DMS53 treated with DMSO at 0.1 percent for 48 hours (cell line): ENCODE data around the gene VDAC2.

Source experiments
- DNase-seq: peaks from one replicate; lab custom pipeline; 2025; ENCODE audit not compliant: unreplicated experiment; lab: John Stamatoyannopoulos, UW

Gene VDAC2

DNA sequence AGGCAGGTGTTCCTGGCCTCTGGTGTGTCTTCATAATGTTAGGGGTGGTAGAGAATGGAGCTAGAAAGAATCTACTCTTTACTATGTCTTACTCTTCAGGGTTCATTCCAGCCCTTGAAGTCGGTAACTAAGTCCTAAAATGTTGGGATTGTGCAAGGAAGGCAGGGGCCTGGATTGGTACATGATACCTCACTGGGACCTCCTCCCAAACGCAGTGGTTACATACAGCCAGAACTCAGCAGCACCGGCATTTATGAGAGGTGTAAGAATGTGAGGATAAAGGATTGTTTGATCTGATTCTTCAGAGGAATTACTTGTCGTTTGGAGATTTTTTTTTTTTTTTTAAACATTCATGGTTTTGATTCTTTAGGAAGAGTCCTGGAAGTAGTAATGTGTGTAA is 18.2 kb downstream of the VDAC2 start:
- DNase-seq = no peak

DNA sequence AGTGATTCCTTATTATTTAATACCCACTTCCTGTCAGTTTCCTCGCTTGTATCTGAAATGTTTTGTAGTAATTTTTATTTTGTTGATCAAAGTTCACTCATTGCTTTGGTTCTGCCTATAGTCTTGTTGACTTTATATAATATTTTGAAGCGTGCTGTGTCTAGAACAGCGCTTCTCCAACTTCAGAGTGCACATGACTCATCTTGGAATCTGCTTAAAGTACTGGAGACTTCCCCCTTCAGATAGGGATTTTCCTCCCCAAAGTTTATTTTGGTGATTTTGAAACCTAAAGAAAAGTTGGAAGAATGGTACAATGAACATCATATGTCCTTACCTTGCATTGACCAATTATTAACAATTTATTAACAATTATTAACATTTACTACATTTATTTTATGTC is 19.4 kb downstream of the VDAC2 start:
- no peak for DNase-seq

DNA sequence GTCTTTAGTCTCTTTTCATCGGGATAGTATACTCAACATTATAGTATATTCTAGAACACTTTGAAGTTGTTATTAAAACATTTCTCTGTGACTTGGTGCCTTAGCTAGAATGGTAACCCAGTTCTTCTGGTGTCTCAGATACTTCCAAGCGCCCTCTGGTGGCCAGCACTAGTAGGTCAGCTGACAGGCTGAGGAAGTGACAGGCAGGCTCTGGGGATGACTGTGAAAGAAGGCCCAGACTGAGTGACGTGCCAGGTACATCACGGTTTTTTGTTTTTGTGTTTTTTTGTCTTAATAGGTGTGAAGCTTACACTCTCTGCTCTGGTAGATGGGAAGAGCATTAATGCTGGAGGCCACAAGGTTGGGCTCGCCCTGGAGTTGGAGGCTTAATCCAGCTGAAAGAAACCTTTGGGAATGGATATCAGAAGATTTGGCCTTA is 20.0 kb downstream of the VDAC2 start:
- peak; percentile 74 for DNase-seq

DNA sequence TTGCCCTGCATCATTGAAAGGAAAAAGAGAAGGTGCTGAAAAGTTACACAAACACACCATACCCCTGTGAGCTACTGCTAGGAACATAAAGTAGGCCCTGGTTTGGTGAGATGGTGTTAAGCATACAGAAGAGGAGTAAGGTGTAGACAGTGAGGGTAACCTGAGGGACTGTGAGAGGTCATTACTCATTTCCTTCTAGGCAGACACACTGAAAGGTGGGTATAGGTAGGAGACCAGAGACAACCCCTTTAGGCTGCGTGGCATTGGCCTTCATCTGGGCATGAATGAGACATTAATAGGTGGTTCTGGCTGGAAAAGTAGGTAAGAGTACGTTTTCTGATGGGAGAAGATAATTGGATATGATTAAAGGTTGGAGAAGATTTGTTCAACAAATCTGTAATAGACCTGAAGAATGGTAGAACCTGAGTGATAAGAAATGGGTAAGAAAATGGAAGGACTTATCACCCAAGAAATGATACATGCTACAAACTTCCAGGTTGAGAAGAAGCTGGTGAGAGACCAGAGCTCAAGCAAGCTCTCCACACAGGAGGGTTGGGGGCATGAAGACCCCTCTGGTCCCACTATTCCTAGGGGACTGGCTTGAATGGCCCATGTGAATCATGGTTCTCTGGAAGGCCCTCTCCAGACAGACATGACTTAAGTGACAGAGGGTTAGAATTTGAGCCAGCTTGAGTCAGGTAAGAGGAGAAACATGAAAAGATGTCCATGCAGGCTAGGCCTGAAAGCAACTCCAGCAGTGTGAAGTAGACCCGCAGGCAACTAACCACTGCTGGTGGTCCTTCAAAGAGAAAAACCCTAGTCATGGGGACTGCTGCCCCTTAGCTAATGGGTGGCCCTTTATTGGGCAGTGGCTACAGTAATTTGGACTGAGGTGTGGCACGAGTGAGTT is 21.3 kb downstream of the VDAC2 start:
- no peak for DNase-seq

DNA sequence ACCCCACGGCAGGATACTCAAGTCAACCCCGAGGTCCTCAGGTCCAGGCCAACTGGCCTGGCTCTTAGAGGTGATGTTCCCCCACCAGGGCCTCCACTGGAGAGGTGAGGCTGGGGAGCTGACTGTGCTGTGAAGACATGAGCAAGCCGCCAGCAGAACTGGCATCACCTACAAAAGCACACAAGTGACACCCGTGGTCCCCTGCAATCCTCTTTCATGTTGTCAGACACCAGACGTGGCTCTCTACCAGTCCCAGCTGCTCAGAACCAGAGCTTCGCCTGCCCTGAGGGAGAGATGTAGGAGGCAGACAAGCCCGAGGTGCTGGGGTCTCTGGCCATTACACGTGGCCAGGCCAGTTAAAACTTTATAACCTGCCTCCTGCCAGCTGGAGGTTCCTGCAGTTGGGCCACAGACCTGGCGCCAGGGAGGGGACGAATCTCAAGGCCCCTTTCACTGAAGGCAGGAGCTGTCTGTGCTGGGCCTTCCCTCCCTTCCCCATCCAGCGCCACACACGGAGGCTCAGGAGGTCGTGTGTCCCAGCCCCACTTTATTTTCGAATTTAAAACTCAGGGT is 22.9 kb downstream of the VDAC2 start:
- no peak for DNase-seq

DNA sequence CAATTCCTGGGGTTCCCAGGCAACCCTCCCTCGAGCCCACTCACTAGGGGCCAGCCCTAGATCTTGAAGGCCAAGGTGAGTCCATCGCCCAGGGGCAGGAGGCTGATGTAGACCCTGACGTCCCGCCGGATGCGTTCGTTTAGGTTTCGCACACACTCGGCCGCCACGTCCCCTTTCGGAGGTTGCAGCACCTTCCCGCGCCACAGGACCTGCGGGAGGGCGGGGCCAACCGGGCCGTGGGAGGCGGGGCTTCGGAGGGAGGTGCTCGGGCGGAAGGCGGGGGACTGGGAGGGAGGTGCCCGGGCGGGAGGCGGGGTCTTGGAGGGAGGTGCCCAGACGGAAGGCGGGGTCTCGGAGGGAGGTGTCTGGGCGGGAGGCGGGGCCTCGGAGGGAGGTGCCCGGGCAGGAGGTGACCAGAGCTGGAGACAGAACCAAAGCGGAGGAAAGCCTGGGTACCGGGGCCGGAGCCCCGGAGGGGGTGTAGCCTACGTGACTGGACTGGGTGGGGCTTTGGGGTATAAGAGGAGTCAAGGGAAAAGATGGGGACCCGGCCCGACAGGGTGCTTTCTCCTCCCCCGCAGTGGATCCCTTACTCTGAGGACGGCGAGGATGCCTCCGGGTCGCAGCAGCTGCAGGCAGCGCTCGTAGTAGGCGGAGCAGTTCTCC is 23.6 kb downstream of the VDAC2 start:
- peak; percentile 77 for DNase-seq

DNA sequence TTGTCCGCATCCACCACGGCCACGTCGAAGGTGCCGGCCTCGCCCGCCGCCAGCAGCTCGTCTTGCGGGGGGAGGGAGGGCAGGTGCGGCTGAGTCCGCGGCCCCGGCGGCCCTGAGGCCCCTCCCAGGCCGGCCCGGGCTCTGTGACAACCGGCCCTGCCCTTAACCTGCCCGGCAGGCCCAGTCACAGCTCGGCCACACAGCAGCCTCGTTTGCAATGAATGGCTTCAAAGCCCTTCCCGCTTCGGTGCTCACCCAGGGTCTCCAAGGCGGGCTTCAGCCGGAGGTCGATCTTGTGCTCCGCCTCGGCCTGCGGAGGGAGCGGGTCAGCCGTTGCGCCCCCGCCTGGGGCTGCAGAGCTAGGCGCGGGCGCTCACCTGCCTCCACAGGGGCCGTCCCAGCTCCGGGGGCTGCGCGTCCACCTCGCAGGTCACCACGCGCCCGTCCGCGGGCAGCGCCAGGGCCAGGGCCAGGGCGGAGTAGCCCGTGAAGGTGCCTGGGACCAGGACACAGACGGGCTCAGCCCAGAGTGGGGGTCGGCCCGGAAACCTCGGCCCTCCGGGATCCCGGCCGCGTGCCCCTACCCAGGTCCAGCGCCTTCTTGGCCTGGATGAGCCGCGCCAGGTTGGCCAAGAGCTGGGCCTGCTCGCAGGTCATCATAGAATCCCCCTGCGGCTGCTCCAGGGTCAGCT is 24.2 kb downstream of the VDAC2 start:
- DNase-seq = peak; percentile 76

DNA sequence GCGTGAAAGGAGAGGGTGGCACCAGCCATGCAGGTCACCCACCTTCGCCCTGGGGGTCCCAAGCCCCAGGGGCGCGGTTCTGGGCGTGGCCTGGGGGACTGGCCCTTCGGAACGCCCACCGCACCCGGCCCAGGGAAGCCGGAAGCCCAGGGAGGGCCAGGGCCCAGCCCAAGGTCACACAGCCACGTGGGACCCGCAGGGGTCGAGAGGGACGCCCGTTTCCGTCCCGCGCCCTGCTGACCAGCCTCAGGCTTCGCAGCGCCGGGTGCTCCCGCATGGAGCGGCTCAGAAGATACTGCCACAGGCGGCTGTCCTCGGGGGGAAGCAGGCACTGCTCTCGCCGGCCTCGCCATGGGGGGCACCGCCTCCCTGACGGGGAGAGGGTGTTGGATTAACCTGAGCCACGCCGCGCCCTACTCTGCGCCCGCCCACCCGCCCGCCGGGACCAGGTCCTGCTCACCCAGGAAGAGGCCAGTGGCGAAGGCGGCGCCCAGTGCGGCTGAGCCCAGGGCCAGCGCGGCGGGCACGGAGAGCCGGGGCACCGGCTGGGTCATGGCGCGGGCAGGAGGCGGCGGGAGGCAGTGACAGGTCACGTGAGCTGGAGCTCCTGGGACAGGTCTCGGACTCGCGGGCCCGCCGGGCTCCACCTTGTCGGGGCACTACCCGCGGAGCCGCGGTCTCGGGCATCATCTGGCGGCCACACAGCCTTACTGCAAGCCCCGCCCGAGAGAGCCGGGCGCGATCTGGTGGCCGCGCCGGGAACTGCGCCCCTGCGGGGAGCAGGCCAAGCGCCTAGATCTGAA is 25.0 kb downstream of the VDAC2 start, which contains the start of gene COMTD1:
TSS of gene COMTD1 (minus strand) at position 583 of the 803 bp plus-strand sequence. CDS start at position 554, 29 bp downstream.
- peak; percentile 90 for DNase-seq

DNA sequence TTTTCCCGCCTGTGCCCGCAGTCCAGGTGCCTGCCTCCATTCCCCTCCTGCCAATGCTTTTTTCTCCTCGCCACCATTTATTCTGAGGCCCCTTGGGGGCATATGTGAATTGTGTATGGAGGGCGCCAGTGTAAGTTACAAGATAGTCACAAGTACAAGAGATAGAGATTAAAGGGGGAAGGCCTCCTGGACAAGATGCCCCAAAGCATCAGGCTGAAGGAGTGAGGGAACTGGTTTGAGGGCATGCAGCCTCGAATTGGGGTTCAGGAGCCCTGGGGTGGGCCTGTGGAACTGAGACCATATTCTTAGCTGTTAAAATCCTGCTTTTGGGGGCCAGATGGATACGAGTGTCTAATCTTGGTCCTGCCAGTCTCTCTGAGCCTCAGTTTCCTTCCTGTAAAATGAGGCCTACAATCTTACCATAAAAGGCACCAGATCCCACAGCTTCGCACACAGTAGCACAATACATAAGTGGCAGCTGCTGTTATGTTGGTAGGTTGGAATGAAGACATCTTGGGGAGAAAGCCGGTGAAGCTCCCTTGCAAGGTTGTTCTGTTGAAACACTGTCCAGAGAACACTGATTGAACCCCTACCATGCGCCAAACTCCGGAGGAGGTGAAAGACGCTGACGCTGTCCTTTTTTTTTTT is 25.7 kb downstream of the VDAC2 start:
- DNase-seq = no peak

DNA sequence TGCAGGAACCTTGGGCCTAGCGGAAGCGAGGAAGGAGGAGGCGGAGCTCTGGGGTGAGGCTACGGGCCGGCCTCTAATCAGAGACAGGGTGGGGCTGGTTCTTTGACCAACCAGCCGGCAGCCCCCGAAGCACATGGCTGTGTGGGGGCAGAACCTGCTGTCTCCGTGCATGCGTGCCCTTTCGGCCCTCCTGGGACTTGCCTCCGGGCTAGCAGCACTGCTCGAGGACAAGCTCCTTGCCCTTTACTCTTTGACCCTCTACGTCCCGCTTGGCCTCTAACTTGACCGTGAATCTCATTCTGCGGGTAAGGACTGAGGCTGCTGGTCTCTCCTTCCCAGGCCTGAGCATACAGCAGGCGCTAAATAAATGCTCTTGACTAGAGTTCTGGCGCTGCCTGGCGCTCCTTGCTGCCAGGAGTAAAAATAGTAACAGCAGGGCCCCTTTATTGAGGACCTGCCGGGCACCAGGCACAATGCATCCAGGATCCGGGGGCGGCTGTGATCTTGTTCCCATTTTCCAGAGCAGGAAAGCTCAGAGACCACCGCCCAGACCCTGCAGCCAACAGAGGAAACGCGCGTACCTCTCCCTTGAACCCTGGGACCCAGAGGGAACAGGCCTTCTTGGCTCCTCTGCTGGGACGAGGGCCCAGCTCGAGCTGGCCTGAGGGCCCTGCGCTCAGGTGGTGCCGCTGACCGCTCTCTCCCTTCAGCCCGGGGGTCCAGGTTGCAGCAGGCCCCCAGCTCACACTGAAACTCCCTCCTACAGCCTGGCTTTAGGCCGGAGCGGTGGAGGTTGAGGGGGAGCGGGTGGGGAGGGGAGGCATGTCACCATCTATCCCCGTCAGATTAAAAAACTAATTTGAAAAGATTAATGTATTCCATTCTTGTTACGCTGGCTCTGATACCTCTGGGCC is 27.8 kb downstream of the VDAC2 start:
- no peak for DNase-seq

DNA sequence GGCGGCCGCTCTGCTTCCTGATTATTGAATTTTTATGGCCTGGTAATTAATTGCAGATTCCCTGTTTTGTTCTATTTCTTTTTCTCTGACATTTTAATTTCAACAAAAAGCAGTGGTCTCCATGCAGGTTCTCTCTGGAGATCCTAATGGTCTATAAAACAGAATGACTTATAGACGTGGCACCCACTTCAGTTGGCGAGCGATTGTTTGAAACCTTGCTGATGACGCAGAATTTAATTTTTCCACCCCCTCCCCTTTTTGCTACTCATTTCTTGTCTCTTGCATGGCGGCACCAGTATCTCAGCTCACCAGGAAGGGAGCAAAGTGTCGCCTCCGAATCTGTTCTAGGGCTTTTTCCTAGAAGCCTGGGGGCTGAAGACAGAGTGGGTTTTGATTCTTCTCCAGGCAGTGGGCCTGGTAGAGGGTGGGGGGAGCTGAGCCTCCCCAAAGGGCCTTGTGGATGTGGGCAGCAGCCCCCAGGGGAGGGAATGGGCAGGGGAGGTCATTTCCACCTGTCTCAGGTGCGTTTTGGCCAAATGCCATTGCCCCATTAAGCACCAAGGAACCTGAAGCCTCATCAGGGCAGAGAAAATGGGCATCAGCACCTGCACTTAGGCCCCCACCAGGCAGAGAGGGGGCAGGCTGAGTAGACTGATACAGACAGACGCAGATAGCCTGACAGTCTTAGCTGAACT is 28.6 kb downstream of the VDAC2 start:
- no peak for DNase-seq

DNA sequence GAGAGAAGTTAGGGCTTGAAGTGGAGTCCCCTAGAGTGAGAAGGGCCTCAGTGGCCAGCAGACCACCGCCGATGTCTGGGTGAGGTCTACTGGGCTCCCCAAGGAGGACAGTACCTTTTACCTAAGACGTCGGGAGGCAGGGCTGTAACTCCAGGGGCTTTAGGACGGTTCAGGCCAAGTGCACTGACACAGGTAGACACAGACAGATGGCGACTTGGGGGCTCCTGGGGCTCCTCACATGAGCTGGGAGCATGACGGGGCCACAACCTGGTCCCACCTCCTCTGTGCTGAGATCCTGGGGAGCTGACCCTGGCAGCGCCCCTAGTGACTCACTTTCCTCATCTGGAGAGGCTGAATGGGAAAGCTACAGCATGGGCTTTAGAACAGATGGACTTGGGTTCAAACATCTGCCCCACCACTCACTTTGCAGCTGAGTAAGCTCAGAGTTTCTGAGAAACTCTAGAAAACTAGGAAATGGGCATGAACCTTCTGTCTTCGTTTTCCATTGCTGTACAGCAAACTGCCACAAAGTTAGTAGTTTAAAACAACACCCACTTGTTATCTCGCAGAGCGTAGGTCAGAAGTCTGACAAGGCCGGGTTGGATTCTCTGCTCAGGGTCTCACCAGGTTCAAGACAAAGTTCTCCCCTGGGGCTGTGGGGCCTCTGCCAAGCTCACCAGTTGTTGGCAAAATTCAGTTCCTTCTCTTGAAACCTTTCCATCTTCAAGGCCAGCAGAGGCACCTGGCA is 29.9 kb downstream of the VDAC2 start:
- DNase-seq = no peak

DNA sequence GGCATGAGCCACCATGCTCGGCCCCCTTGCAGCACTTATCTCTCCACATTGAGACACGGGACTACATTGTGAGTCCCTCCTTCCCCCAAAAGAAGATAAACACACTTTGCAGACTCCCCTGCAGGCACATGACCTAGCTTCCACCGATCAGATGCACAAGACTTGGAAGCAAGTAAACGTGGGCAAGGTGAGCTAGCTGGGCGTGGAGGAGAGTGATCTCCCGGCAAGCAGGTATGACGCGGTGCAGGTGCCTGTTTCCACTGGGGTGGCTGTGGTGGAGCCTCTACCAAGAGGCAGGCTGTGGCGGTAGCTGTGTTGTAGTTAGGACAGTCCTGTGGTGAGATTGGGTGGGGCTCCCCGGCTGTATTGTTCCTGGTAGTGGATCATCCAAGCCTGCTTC is 32.8 kb downstream of the VDAC2 start:
- no peak for DNase-seq

DNA sequence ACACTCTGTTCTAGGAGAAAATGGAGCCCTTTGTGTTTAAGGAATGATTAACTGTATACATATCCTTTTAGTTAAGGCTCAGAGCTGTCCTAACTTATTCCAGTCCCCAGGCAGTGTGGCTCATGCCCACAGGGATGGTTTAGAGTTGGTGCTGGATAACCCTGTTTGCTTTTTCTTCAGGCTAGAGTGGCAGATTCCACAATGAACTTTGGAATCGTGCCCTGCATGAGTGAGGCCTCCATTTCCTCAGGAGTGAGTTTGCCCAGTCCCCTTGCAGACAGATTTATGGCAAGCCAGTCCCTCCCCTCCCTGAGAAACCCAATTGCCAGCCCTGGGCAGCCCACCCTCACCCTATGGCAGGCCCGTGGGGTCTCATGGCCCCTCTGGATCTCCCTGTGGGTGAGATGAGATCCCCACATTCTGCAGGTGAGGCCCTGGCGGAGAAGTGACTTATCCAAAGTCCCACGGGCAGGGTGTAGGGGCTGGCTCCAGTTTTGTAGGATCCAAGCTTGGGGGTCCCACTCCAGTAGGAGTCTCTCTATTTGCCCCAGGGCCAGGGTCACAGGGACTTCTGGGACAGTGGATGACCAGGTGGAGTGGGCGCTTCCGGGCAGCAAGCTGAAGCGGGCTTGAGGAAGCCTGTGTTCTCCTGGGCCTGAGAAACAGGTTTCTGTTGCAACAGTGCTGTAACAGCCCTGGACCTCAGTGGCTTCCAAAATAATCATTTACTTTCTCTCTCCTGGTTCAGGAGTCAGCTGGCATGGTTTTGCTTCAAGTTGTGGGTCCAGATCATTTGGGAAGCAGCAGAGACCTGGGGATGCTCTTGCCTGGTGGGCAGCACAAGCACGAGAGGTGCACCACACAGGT is 34.1 kb downstream of the VDAC2 start:
- DNase-seq = no peak

DNA sequence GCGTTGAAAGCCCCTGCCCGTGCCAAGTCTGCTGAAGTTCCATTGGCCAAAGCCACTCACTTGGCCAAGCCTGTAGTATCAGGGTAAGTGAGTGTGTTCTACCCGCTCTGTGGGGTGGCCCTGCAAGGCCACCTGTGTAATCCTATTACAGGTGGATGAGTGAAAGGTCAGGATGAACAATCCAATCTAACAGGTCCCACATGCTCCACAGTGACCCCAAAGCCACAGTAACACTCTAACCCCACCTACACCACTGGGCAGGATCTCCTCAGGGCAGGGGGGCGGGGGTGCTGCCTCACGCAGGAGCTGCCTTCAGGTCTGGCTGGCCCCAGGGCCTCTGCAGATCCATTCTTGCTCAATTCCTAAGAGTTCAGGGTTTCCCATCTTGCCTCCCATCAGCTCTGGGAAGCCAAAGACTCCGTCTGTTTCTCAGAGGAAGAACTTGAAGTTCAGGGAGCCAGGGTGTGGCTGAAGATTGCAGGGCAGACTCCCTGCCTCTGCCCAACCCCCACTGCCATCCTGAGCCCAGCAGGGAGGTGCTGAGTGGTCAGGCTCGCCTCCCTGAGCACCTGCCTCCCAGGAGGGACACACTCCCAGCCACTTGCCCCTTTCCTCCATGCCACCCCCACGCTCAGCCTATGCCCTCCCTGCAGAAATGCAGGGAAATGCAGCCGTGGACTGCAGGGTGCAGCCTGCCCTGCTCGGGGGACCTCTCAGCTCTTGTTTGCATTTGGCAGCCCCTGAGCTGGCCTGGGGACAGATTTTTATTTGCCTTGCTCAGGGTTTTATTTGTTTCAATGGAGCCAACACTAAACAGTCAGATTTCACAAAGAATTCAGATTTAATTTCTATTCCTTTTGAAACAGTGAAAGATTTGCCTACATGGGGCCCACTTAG is 35.0 kb downstream of the VDAC2 start:
- DNase-seq = no peak

DNA sequence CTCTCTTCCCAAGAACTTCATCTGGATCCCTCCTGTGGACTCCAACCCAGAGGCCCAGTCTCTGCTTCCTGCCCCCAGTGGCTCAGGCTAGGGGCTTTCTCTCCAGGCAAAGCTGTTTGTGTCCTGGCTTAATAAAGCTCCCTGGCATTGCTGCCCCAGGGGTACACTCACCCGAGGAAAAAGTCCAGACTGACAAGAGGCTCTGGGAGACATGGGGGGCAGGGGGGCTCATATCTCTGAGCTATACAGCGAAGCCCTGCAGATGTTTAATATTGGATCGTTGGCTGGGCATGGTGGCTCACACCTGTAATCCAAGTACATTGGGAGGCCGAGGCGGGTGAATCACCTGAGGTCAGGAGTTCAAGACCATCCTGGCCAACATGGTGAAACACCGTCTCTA is 35.9 kb downstream of the VDAC2 start:
- DNase-seq = no peak
